WTC11 (cell line): Measurements from ENCODE around the gene EZR. TPM values are rescaled to one million over a fixed set of nuclear protein-coding genes. Genes with fewer than 3 reads are reported as not detected.

Experiments
- ATAC-seq: fragments of 200-7000 bp; cut with Tn5 transposase; 2 replicates; pipeline ENCODE4 v1.10.0; 2021; ENCODE audit warnings: mild to moderate bottlenecking, moderate library complexity
- CTCF ChIA-PET: fragments of 300-600 bp; sonication (Branson Sonifier 250); formaldehyde crosslinking; loops from one replicate; lab custom pipeline; 2021; ENCODE audit warnings: antibody characterized with exemption; lab: Charles Lee
- POLR2A ChIA-PET: fragments of 350-600 bp; sonication (Branson Sonifier 250); formaldehyde crosslinking; loops from one replicate; lab custom pipeline; 2021; ENCODE audit warnings: antibody characterized with exemption; lab: Charles Lee
- DNase-seq: peaks from one replicate; pipeline ENCODE4 v3.0.0; 2021; ENCODE audit warnings: low spot score
- H3K27ac Mint-ChIP-seq: 2 replicates; pipeline ENCODE4 v1.8.0; 2021; ENCODE audit warnings: mixed read lengths
- H3K27me3 Mint-ChIP-seq: 2 replicates; pipeline ENCODE4 v1.8.0; 2021; ENCODE audit warnings: low read depth, mild to moderate bottlenecking, moderate library complexity, mixed read lengths
- H3K36me3 Mint-ChIP-seq: 2 replicates; pipeline ENCODE4 v1.8.0; 2021; ENCODE audit warnings: mixed read lengths
- H3K4me1 Mint-ChIP-seq: 2 replicates; pipeline ENCODE4 v1.8.0; 2022; ENCODE audit warnings: mixed read lengths
- H3K4me3 Mint-ChIP-seq: 2 replicates; pipeline ENCODE4 v1.8.0; 2021; ENCODE audit warnings: mild to moderate bottlenecking, moderate library complexity, mixed read lengths
- H3K9me3 Mint-ChIP-seq: 2 replicates; pipeline ENCODE4 v1.8.0; 2021; ENCODE audit warnings: mixed read lengths
- ATF1 ChIP-seq: sonication (generic); formaldehyde crosslinking; IDR thresholded peaks from 2 replicates; pipeline ENCODE4 v1.8.1; 2023; ENCODE audit warnings: mild to moderate bottlenecking, moderate library complexity, missing genetic modification reagents
- EMX1 ChIP-seq: fragments of 250-450 bp; sonication (Bioruptor Pico); IDR thresholded peaks from 2 replicates; pipeline ENCODE4 v1.8.0; 2021; ENCODE audit warnings: mild to moderate bottlenecking
- ESRRA ChIP-seq: sonication (generic); formaldehyde crosslinking; IDR thresholded peaks from 2 replicates; pipeline ENCODE4 v1.8.1; 2022; ENCODE audit warnings: mild to moderate bottlenecking, missing genetic modification reagents, borderline replicate concordance
- MXD4 ChIP-seq: fragments of 250-450 bp; sonication (Bioruptor Pico); IDR thresholded peaks from 2 replicates; pipeline ENCODE4 v1.8.0; 2021; ENCODE audit warnings: mild to moderate bottlenecking, moderate library complexity, borderline replicate concordance
- PRRX2 ChIP-seq: fragments of 250-450 bp; sonication (Bioruptor Pico); IDR thresholded peaks from 2 replicates; pipeline ENCODE4 v1.8.0; 2021; ENCODE audit warnings: mild to moderate bottlenecking
- TCF7 ChIP-seq: sonication (generic); formaldehyde crosslinking; IDR thresholded peaks from 2 replicates; pipeline ENCODE4 v1.8.0; 2022; ENCODE audit warnings: mild to moderate bottlenecking, low read depth, missing genetic modification reagents, moderate library complexity
- TEAD4 ChIP-seq: sonication (generic); formaldehyde crosslinking; IDR thresholded peaks from 2 replicates; pipeline ENCODE4 v1.8.0; 2022; ENCODE audit warnings: mild to moderate bottlenecking, missing genetic modification reagents
- ZNF232 ChIP-seq: sonication (generic); formaldehyde crosslinking; IDR thresholded peaks from 2 replicates; pipeline ENCODE4 v1.8.0; 2022; ENCODE audit warnings: mild to moderate bottlenecking, missing genetic modification reagents
- ZNF671 ChIP-seq: fragments of 250-450 bp; sonication (Bioruptor Pico); IDR thresholded peaks from 2 replicates; pipeline ENCODE4 v1.8.0; 2021; ENCODE audit warnings: mild to moderate bottlenecking
- total RNA-seq: library from RNA; stranded (reverse); gene quantifications from 3 replicates; pipeline ENCODE4 v1.2.3, GENCODE V29; 2021
- TF ChIP-seq, protein P1 (sequence below): fragments of 250-450 bp; sonication (Bioruptor Pico); IDR thresholded peaks from 2 replicates; pipeline ENCODE4 v1.8.0; 2021; ENCODE audit warnings: mild to moderate bottlenecking
- TF ChIP-seq, protein P2 (sequence below): sonication (generic); formaldehyde crosslinking; IDR thresholded peaks from 2 replicates; pipeline ENCODE4 v1.8.1; 2023; ENCODE audit warnings: mild to moderate bottlenecking, moderate library complexity, missing genetic modification reagents
- TF ChIP-seq, protein P3 (sequence below): sonication (generic); formaldehyde crosslinking; IDR thresholded peaks from 2 replicates; pipeline ENCODE4 v1.8.1; 2022; ENCODE audit warnings: mild to moderate bottlenecking, missing genetic modification reagents, moderate library complexity, borderline replicate concordance
- TF ChIP-seq, protein P4 (sequence below): sonication (generic); formaldehyde crosslinking; IDR thresholded peaks from 2 replicates; pipeline ENCODE4 v1.8.1; 2023; ENCODE audit warnings: mild to moderate bottlenecking, missing genetic modification reagents
- TF ChIP-seq, protein P5 (sequence below): sonication (generic); formaldehyde crosslinking; IDR thresholded peaks from 2 replicates; pipeline ENCODE4 v1.8.1; 2023; ENCODE audit warnings: mild to moderate bottlenecking, missing genetic modification reagents, borderline replicate concordance
- TF ChIP-seq, protein P6 (sequence below): sonication (generic); formaldehyde crosslinking; conservative IDR thresholded peaks from 2 replicates; pipeline ENCODE4 v1.8.1; 2022; ENCODE audit warnings: mild to moderate bottlenecking, missing genetic modification reagents
- TF ChIP-seq, protein P7 (sequence below): sonication (generic); formaldehyde crosslinking; IDR thresholded peaks from 2 replicates; pipeline ENCODE4 v1.8.0; 2022; ENCODE audit warnings: mild to moderate bottlenecking, missing genetic modification reagents

EZR gene
- total RNA-seq, 1 experiment from 2014 or later = 215 TPM

DNA sequence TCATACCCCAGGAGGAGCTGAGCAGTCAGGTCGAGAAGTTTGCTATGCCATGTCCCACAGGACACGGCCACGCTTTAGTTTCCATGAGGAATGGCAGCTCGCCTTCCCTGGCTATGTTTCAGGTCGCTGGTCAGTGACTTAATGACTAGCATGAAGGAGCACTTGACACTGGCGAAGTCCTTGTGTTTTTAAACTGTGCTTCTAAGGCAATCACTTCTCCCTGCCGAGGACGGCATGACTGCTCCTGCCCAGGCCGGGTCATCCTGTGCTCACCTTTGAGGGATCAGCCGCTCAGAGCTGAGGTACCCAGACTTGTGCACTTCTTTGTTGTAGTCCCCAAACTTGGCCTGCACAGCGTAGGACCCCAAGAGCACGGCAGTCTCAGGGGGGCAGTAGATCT, 34.1 kb downstream of the EZR start:
- ATAC-seq (no peak), DNase-seq (no peak)
- peak overlapping the region; percentile 74; the same call in 1 of the 2 replicates for H3K27ac Mint-ChIP-seq
- TF ChIP-seq, protein P1, sequence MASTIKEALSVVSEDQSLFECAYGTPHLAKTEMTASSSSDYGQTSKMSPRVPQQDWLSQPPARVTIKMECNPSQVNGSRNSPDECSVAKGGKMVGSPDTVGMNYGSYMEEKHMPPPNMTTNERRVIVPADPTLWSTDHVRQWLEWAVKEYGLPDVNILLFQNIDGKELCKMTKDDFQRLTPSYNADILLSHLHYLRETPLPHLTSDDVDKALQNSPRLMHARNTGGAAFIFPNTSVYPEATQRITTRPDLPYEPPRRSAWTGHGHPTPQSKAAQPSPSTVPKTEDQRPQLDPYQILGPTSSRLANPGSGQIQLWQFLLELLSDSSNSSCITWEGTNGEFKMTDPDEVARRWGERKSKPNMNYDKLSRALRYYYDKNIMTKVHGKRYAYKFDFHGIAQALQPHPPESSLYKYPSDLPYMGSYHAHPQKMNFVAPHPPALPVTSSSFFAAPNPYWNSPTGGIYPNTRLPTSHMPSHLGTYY (CRISPR knock-in tag) = no peak
- no peak for TF ChIP-seq ZNF671 (CRISPR knock-in tag)
- TF ChIP-seq, protein P2, sequence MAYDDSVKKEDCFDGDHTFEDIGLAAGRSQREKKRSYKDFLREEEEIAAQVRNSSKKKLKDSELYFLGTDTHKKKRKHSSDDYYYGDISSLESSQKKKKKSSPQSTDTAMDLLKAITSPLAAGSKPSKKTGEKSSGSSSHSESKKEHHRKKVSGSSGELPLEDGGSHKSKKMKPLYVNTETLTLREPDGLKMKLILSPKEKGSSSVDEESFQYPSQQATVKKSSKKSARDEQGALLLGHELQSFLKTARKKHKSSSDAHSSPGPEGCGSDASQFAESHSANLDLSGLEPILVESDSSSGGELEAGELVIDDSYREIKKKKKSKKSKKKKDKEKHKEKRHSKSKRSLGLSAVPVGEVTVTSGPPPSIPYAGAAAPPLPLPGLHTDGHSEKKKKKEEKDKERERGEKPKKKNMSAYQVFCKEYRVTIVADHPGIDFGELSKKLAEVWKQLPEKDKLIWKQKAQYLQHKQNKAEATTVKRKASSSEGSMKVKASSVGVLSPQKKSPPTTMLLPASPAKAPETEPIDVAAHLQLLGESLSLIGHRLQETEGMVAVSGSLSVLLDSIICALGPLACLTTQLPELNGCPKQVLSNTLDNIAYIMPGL = no peak
- no peak for TF ChIP-seq MXD4 (CRISPR knock-in tag)
- TF ChIP-seq EMX1 (CRISPR knock-in tag) = no peak
- TF ChIP-seq, protein P3, sequence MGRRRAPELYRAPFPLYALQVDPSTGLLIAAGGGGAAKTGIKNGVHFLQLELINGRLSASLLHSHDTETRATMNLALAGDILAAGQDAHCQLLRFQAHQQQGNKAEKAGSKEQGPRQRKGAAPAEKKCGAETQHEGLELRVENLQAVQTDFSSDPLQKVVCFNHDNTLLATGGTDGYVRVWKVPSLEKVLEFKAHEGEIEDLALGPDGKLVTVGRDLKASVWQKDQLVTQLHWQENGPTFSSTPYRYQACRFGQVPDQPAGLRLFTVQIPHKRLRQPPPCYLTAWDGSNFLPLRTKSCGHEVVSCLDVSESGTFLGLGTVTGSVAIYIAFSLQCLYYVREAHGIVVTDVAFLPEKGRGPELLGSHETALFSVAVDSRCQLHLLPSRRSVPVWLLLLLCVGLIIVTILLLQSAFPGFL (CRISPR knock-in tag) = no peak
- TF ChIP-seq, protein P4, sequence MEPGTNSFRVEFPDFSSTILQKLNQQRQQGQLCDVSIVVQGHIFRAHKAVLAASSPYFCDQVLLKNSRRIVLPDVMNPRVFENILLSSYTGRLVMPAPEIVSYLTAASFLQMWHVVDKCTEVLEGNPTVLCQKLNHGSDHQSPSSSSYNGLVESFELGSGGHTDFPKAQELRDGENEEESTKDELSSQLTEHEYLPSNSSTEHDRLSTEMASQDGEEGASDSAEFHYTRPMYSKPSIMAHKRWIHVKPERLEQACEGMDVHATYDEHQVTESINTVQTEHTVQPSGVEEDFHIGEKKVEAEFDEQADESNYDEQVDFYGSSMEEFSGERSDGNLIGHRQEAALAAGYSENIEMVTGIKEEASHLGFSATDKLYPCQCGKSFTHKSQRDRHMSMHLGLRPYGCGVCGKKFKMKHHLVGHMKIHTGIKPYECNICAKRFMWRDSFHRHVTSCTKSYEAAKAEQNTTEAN (CRISPR knock-in tag) = no peak
- no peak for TF ChIP-seq ZNF232 (CRISPR knock-in tag)
- TF ChIP-seq, protein P5, sequence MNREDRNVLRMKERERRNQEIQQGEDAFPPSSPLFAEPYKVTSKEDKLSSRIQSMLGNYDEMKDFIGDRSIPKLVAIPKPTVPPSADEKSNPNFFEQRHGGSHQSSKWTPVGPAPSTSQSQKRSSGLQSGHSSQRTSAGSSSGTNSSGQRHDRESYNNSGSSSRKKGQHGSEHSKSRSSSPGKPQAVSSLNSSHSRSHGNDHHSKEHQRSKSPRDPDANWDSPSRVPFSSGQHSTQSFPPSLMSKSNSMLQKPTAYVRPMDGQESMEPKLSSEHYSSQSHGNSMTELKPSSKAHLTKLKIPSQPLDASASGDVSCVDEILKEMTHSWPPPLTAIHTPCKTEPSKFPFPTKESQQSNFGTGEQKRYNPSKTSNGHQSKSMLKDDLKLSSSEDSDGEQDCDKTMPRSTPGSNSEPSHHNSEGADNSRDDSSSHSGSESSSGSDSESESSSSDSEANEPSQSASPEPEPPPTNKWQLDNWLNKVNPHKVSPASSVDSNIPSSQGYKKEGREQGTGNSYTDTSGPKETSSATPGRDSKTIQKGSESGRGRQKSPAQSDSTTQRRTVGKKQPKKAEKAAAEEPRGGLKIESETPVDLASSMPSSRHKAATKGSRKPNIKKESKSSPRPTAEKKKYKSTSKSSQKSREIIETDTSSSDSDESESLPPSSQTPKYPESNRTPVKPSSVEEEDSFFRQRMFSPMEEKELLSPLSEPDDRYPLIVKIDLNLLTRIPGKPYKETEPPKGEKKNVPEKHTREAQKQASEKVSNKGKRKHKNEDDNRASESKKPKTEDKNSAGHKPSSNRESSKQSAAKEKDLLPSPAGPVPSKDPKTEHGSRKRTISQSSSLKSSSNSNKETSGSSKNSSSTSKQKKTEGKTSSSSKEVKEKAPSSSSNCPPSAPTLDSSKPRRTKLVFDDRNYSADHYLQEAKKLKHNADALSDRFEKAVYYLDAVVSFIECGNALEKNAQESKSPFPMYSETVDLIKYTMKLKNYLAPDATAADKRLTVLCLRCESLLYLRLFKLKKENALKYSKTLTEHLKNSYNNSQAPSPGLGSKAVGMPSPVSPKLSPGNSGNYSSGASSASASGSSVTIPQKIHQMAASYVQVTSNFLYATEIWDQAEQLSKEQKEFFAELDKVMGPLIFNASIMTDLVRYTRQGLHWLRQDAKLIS (CRISPR knock-in tag) = no peak
- TF ChIP-seq ATF1 (CRISPR knock-in tag) = no peak
- TF ChIP-seq, protein P6, sequence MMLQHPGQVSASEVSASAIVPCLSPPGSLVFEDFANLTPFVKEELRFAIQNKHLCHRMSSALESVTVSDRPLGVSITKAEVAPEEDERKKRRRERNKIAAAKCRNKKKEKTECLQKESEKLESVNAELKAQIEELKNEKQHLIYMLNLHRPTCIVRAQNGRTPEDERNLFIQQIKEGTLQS = no peak
- TF ChIP-seq TCF7 (CRISPR knock-in tag) = no peak
- TF ChIP-seq, protein P7, sequence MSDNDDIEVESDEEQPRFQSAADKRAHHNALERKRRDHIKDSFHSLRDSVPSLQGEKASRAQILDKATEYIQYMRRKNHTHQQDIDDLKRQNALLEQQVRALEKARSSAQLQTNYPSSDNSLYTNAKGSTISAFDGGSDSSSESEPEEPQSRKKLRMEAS (CRISPR knock-in tag) = no peak
- TF ChIP-seq PRRX2 (CRISPR knock-in tag) = no peak
- no peak for TF ChIP-seq TEAD4 (CRISPR knock-in tag)
- no peak for TF ChIP-seq ESRRA (CRISPR knock-in tag)
- no peak overlapping the region for H3K4me3 Mint-ChIP-seq
- CTCF ChIA-PET = interaction anchor here (1.7 kb wide), 1 partner anchor 67 kb away, joined by 5 read pairs; no protein-coding TSS in a partner anchor
- POLR2A ChIA-PET = no interaction called here
- H3K4me1 Mint-ChIP-seq = peaks cover 25% of the 10 kb centered on the region
- no peaks in the 10 kb centered on the region; the same call in 1 of the 2 replicates for H3K27me3 Mint-ChIP-seq
- H3K36me3 Mint-ChIP-seq = peaks cover 96% of the 10 kb centered on the region
- no peaks in the 10 kb centered on the region for H3K9me3 Mint-ChIP-seq
